ENCODE data around the gene INSL4.

INSL4 gene

GRCh38 chr9:5231212-5231611, at the start of gene INSL4:
Gene INSL4, plus strand, starts transcription at chr9:5231419. Its CDS starts 105 bp downstream, at chr9:5231524.
- FAIRE-seq: no peak
- no peak for DNase-seq (ENCODE audit: low spot score)

GRCh38 chr9:5184776-5185175, 46.4 kb upstream of the INSL4 start:
- no peak for FAIRE-seq

GRCh38 chr9:5185220-5185840, 45.9 kb upstream of the INSL4 start, which contains the start of gene INSL6:
Gene INSL6, minus strand, starts transcription at chr9:5185639. Its CDS starts 37 bp downstream, at chr9:5185602.
- no peak for FAIRE-seq
- no peak for DNase-seq (ENCODE audit: low spot score)

More at GRCh38 chr9:5184776-5185175, 46.4 kb upstream of the INSL4 start:
- DNase-seq (ENCODE audit: low spot score): no peak

- DNase-seq (ENCODE audit: low spot score) (peak; percentile 46), FAIRE-seq (peak; percentile 32)
Observed at GRCh38 chr9:5186416-5187169, 44.6 kb upstream of the INSL4 start.

- no peak for FAIRE-seq
- no peak for DNase-seq (ENCODE audit: low spot score)
Observed at GRCh38 chr9:5188060-5188984, 42.9 kb upstream of the INSL4 start.

- DNase-seq (ENCODE audit: low spot score) (no peak), FAIRE-seq (no peak)
Observed at GRCh38 chr9:5191985-5192384, 39.2 kb upstream of the INSL4 start.

- FAIRE-seq (no peak), DNase-seq (ENCODE audit: low spot score) (no peak)
Observed at GRCh38 chr9:5193345-5193744, 37.9 kb upstream of the INSL4 start.

- no peak for FAIRE-seq
Observed at GRCh38 chr9:5195463-5195862, 35.8 kb upstream of the INSL4 start.

GRCh38 chr9:5205071-5205470, 26.1 kb upstream of the INSL4 start:
- DNase-seq (ENCODE audit: low spot score): no peak
- FAIRE-seq: no peak

More at GRCh38 chr9:5195463-5195862, 35.8 kb upstream of the INSL4 start:
- no peak for DNase-seq (ENCODE audit: low spot score)

- DNase-seq (ENCODE audit: low spot score) (no peak), FAIRE-seq (no peak)
Observed at GRCh38 chr9:5230554-5230953, 665 bp upstream of the INSL4 start.

- FAIRE-seq (no peak), DNase-seq (ENCODE audit: low spot score) (no peak)
Observed at GRCh38 chr9:5263351-5264218, 32.4 kb downstream of the INSL4 start.

GRCh38 chr9:5264219-5264595, 33.0 kb downstream of the INSL4 start:
- DNase-seq (ENCODE audit: low spot score) (no peak), FAIRE-seq (no peak)

- DNase-seq (ENCODE audit: low spot score) (no peak), FAIRE-seq (no peak)
Observed at GRCh38 chr9:5265939-5266338, 34.7 kb downstream of the INSL4 start.

GRCh38 chr9:5269249-5269715, 38.1 kb downstream of the INSL4 start:
- peak; percentile 93 for FAIRE-seq
- peak; percentile 91 for DNase-seq (ENCODE audit: low spot score)

- DNase-seq (ENCODE audit: low spot score): no peak
- FAIRE-seq: no peak
Observed at GRCh38 chr9:5274770-5275169, 43.6 kb downstream of the INSL4 start.

- FAIRE-seq (no peak), DNase-seq (ENCODE audit: low spot score) (no peak)
Observed at GRCh38 chr9:5278486-5278885, 47.3 kb downstream of the INSL4 start.
